K562 (cell line): Measurements from ENCODE around the gene DEDD2. TPM values are rescaled to one million over a fixed set of nuclear protein-coding genes. Genes with fewer than 3 reads are reported as not detected.

ENCODE experiments used
- GABPA ChIP-seq: fragments of 200-800 bp; sonication (Bioruptor generic); conservative IDR thresholded peaks from 2 replicates; pipeline ENCODE4 v1.6.1; 2016; ENCODE audit warnings: low read depth, missing genetic modification characterization, missing compliant biosample characterization
- GATAD2A ChIP-seq: fragments of 450-650 bp; IDR thresholded peaks from 2 replicates; pipeline ENCODE4 v1.6.1; 2017
- JUN ChIP-seq, 2 experiments: sonication (generic) in 1 of 2; formaldehyde crosslinking in 1 of 2; IDR thresholded peaks; 2 replicates each; pipeline versions ENCODE4 v1.6.1 to v1.8.0; 2012 to 2022; ENCODE audit warnings: borderline replicate concordance in 2 of 2, mild to moderate bottlenecking in 2 of 2, improper control_type of control experiment in 1 of 2, low read depth in 1 of 2, low read length in 1 of 2, missing genetic modification reagents in 1 of 2
- MECOM ChIP-seq: fragments of 250-450 bp; sonication (Bioruptor Pico); IDR thresholded peaks from 2 replicates; pipeline ENCODE4 v1.8.0; 2022; ENCODE audit warnings: inconsistent platforms
- NCOA1 ChIP-seq: fragments of 450-650 bp; IDR thresholded peaks from 2 replicates; pipeline ENCODE4 v1.6.1; 2016; ENCODE audit warnings: low read depth
- NR3C1 ChIP-seq: sonication (generic); formaldehyde crosslinking; IDR thresholded peaks from 2 replicates; pipeline ENCODE4 v1.8.1; 2022; ENCODE audit warnings: missing genetic modification reagents
- SPI1 ChIP-seq: IDR thresholded peaks from 2 replicates; pipeline ENCODE4 v1.6.1; 2011; ENCODE audit warnings: low read depth, low read length, control low read depth, borderline replicate concordance
- STAT5B ChIP-seq: fragments of 250-450 bp; sonication (Bioruptor Pico); IDR thresholded peaks from 2 replicates; pipeline ENCODE4 v1.8.0; 2021; ENCODE audit warnings: mild to moderate bottlenecking, inconsistent platforms
- TFAM ChIP-seq: fragments of 250-450 bp; sonication (Bioruptor Pico); conservative IDR thresholded peaks from 2 replicates; pipeline ENCODE4 v1.5.0; 2021; ENCODE audit warnings: mild to moderate bottlenecking, moderate library complexity
- ZBTB17 ChIP-seq: fragments of 450-650 bp; formaldehyde crosslinking; IDR thresholded peaks from 2 replicates; pipeline ENCODE4 v1.4.0; 2020; ENCODE audit warnings: mild to moderate bottlenecking
- ZFPM2 ChIP-seq: fragments of 250-450 bp; sonication (Bioruptor Pico); IDR thresholded peaks from 2 replicates; pipeline ENCODE4 v1.5.1; 2022; ENCODE audit warnings: mild to moderate bottlenecking
- polyA plus RNA-seq, 8 experiments: library from polyadenylated mRNA; depleted of rRNA in 4 of 8; stranded (reverse) in 5 of 8; unstranded in 3 of 8; fragments of >200 nt; fragmentation: Nextera tagmentation in 2 of 8; fragmentation: Illumina TruSeq in 1 of 8; extraction: Ambion mirVana in 2 of 8; extraction: Trizol in 1 of 8; gene quantifications; 2 replicates each; pipeline versions ENCODE4 v1.2.1 to v1.2.3, GENCODE V29; 2011 to 2014; ENCODE audit warnings: inconsistent platforms in 1 of 8, missing spikeins in 1 of 8
- total RNA-seq, 7 experiments: library from RNA; depleted of rRNA in 6 of 7; stranded (reverse); fragments of >200 nt in 6 of 7; fragmentation: Illumina TruSeq in 2 of 7; extraction: Trizol in 2 of 7; gene quantifications; 2 replicates each; pipeline versions ENCODE4 v1.2.1 to v1.2.3, GENCODE V29; 2011 to 2021; ENCODE audit warnings: low replicate concordance in 1 of 7
- TF ChIP-seq, protein P1 (sequence below): fragments of 450-650 bp; formaldehyde crosslinking; IDR thresholded peaks from 2 replicates; pipeline ENCODE4 v1.4.0; 2020; ENCODE audit warnings: mild to moderate bottlenecking, moderate library complexity
- TF ChIP-seq, protein P2 (sequence below): sonication (generic); formaldehyde crosslinking; IDR thresholded peaks from 2 replicates; pipeline ENCODE4 v1.8.1; 2023; ENCODE audit warnings: mild to moderate bottlenecking, missing genetic modification reagents
- TF ChIP-seq, protein P3 (sequence below), 2 experiments: fragments of 200-800 bp in 1 of 2; sonication (Bioruptor generic) in 1 of 2; sonication (generic) in 1 of 2; formaldehyde crosslinking in 1 of 2; IDR thresholded peaks in 1 of 2; conservative IDR thresholded peaks in 1 of 2; 2 replicates each; pipeline versions ENCODE4 v1.5.0 to v1.6.1; 2016 to 2020; ENCODE audit warnings: missing compliant biosample characterization in 1 of 2, missing genetic modification characterization in 1 of 2, missing genetic modification reagents in 1 of 2
- TF ChIP-seq, protein P4 (sequence below): fragments of 250-450 bp; sonication (Bioruptor Pico); IDR thresholded peaks from 2 replicates; pipeline ENCODE4 v1.4.0; 2020
- TF ChIP-seq, protein P5 (sequence below): fragments of 200-800 bp; sonication (Bioruptor generic); IDR thresholded peaks from 2 replicates; pipeline ENCODE4 v1.6.1; 2017; ENCODE audit warnings: missing genetic modification characterization, missing compliant biosample characterization

Gene DEDD2
- total and polyA plus RNA-seq, 9 of the 15 experiments (the other 6 are each of a cell fraction or from before 2014, with no cell fraction given): 4.3 to 43.0 (median 29.2) TPM

DNA sequence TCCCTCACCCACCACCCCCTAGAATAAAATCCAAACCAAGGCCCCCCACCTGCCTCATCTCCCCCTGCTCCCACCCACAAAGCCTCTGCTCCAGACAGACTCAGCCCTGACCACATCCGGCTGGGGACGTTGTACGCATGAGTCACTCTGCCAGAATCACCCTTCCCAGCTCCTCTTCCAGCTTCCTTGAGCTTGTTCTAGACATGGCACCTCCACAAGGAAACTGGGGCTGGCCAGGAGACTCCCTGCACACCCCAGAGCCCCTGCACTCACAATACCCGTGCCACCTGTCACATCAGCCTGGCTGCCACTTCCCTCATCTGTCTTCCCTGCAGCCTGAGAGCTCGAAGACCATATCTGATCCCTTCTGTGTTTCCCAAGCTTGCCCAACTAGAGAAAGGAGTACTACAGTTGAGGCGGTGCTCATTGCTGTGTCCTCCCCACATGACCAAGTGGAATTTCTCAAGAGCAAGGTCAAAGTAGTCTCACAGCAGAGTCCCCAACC lies 9.7 kb downstream of the DEDD2 start (continued):
- TF ChIP-seq, protein P1, sequence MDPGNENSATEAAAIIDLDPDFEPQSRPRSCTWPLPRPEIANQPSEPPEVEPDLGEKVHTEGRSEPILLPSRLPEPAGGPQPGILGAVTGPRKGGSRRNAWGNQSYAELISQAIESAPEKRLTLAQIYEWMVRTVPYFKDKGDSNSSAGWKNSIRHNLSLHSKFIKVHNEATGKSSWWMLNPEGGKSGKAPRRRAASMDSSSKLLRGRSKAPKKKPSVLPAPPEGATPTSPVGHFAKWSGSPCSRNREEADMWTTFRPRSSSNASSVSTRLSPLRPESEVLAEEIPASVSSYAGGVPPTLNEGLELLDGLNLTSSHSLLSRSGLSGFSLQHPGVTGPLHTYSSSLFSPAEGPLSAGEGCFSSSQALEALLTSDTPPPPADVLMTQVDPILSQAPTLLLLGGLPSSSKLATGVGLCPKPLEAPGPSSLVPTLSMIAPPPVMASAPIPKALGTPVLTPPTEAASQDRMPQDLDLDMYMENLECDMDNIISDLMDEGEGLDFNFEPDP (CRISPR knock-in tag): 0 out of 2 replicates have a peak, but pooled peaks have one; percentile 44
- TF ChIP-seq JUN (IDR thresholded peaks at IDR 0.05; ENCODE audit: borderline replicate concordance, low read depth, low read length): peak; percentile 50; the same call in 1 of the 2 replicates
- TF ChIP-seq JUN (CRISPR knock-in tag; IDR thresholded peaks at IDR 0.05; ENCODE audit: borderline replicate concordance): no peak
- no peak for TF ChIP-seq MECOM (CRISPR knock-in tag)
- no peak for TF ChIP-seq NR3C1 (CRISPR knock-in tag)
- TF ChIP-seq ZBTB17 (CRISPR knock-in tag): 0 out of 2 replicates have a peak, but pooled peaks have one; percentile 40
- peak; percentile 76 for TF ChIP-seq GABPA (tag)
- TF ChIP-seq, protein P2, sequence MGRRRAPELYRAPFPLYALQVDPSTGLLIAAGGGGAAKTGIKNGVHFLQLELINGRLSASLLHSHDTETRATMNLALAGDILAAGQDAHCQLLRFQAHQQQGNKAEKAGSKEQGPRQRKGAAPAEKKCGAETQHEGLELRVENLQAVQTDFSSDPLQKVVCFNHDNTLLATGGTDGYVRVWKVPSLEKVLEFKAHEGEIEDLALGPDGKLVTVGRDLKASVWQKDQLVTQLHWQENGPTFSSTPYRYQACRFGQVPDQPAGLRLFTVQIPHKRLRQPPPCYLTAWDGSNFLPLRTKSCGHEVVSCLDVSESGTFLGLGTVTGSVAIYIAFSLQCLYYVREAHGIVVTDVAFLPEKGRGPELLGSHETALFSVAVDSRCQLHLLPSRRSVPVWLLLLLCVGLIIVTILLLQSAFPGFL (CRISPR knock-in tag): no peak
- TF ChIP-seq ZFPM2 (CRISPR knock-in tag): no peak
- no peak for TF ChIP-seq TFAM
- TF ChIP-seq, protein P3, sequence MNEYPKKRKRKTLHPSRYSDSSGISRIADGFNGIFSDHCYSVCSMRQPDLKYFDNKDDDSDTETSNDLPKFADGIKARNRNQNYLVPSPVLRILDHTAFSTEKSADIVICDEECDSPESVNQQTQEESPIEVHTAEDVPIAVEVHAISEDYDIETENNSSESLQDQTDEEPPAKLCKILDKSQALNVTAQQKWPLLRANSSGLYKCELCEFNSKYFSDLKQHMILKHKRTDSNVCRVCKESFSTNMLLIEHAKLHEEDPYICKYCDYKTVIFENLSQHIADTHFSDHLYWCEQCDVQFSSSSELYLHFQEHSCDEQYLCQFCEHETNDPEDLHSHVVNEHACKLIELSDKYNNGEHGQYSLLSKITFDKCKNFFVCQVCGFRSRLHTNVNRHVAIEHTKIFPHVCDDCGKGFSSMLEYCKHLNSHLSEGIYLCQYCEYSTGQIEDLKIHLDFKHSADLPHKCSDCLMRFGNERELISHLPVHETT (CRISPR knock-in tag; conservative IDR thresholded peaks at IDR 0.05 in 1 of 2, IDR thresholded peaks at IDR 0.05 in 1 of 2): peak in 1 of 2 experiments; percentile 49; a peak in 1 of 4 replicates
- TF ChIP-seq GATAD2A: no peak
- TF ChIP-seq, protein P4, sequence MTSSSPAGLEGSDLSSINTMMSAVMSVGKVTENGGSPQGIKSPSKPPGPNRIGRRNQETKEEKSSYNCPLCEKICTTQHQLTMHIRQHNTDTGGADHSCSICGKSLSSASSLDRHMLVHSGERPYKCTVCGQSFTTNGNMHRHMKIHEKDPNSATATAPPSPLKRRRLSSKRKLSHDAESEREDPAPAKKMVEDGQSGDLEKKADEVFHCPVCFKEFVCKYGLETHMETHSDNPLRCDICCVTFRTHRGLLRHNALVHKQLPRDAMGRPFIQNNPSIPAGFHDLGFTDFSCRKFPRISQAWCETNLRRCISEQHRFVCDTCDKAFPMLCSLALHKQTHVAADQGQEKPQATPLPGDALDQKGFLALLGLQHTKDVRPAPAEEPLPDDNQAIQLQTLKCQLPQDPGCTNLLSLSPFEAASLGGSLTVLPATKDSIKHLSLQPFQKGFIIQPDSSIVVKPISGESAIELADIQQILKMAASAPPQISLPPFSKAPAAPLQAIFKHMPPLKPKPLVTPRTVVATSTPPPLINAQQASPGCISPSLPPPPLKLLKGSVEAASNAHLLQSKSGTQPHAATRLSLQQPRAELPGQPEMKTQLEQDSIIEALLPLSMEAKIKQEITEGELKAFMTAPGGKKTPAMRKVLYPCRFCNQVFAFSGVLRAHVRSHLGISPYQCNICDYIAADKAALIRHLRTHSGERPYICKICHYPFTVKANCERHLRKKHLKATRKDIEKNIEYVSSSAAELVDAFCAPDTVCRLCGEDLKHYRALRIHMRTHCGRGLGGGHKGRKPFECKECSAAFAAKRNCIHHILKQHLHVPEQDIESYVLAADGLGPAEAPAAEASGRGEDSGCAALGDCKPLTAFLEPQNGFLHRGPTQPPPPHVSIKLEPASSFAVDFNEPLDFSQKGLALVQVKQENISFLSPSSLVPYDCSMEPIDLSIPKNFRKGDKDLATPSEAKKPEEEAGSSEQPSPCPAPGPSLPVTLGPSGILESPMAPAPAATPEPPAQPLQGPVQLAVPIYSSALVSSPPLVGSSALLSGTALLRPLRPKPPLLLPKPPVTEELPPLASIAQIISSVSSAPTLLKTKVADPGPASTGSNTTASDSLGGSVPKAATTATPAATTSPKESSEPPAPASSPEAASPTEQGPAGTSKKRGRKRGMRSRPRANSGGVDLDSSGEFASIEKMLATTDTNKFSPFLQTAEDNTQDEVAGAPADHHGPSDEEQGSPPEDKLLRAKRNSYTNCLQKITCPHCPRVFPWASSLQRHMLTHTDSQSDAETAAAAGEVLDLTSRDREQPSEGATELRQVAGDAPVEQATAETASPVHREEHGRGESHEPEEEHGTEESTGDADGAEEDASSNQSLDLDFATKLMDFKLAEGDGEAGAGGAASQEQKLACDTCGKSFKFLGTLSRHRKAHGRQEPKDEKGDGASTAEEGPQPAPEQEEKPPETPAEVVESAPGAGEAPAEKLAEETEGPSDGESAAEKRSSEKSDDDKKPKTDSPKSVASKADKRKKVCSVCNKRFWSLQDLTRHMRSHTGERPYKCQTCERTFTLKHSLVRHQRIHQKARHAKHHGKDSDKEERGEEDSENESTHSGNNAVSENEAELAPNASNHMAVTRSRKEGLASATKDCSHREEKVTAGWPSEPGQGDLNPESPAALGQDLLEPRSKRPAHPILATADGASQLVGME (CRISPR knock-in tag): no peak
- no peak for TF ChIP-seq SPI1
- TF ChIP-seq, protein P5, sequence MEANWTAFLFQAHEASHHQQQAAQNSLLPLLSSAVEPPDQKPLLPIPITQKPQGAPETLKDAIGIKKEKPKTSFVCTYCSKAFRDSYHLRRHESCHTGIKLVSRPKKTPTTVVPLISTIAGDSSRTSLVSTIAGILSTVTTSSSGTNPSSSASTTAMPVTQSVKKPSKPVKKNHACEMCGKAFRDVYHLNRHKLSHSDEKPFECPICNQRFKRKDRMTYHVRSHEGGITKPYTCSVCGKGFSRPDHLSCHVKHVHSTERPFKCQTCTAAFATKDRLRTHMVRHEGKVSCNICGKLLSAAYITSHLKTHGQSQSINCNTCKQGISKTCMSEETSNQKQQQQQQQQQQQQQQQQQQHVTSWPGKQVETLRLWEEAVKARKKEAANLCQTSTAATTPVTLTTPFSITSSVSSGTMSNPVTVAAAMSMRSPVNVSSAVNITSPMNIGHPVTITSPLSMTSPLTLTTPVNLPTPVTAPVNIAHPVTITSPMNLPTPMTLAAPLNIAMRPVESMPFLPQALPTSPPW (CRISPR knock-in tag): peak; percentile 41
- no peak for TF ChIP-seq STAT5B (CRISPR knock-in tag)
- TF ChIP-seq NCOA1: 0 out of 2 replicates have a peak, but pooled peaks have one; percentile 34
